Upper lobe of right lung (tissue), 1 donor: Measurements from ENCODE around the gene MRPS31. TPM values are rescaled to one million over a fixed set of nuclear protein-coding genes. Genes with fewer than 3 reads are reported as not detected.

ENCODE experiments used
- ATAC-seq: fragments of 200-7000 bp; cut with Tn5 transposase; one replicate; pipeline ENCODE4 v1.9.1; 2020; ENCODE audit warnings: mild to moderate bottlenecking, moderate library complexity
- DNase-seq: peaks from one replicate; pipeline ENCODE4 v3.0.0-alpha.2; 2020
- H3K27ac ChIP-seq: fragments of 200-600 bp; one replicate; pipeline ENCODE4 v1.8.0; 2022
- H3K27me3 ChIP-seq: fragments of 200-600 bp; one replicate; pipeline ENCODE4 v1.8.0; 2022; ENCODE audit warnings: mild to moderate bottlenecking
- H3K36me3 ChIP-seq: fragments of 200-600 bp; one replicate; pipeline ENCODE4 v1.8.0; 2022
- H3K4me1 ChIP-seq: fragments of 200-600 bp; one replicate; pipeline ENCODE4 v1.8.0; 2022
- H3K4me3 ChIP-seq: fragments of 200-600 bp; one replicate; pipeline ENCODE4 v1.8.0; 2022; ENCODE audit warnings: mild to moderate bottlenecking
- H3K9me3 ChIP-seq: fragments of 200-600 bp; one replicate; pipeline ENCODE4 v1.8.0; 2022
- intact Hi-C: fragments of 100-400 bp; cut with DNase I; formaldehyde crosslinking; loops from one replicate; pipeline ENCODE4 v1.11.0; 2022
- total RNA-seq: library from RNA; stranded (reverse); fragmentation: NEBNext Ultra II Directional; extraction: Animal tissue kit (Norgen Biotek cat#: 25700); gene quantifications from one replicate; pipeline ENCODE4 v1.2.1, GENCODE V29; 2021
- TF ChIP-seq, protein P1 (sequence below): fragments of 200-600 bp; IDR thresholded peaks from one replicate; pipeline ENCODE4 v1.8.0; 2022; ENCODE audit warnings: antibody characterized with exemption
- donor health status: DM: no; HTN: yes; CAD: no; lungs with severe emphysema.

The MRPS31 gene
- total RNA-seq, 1 donor from 2014 or later, result 18.4 TPM

DNA sequence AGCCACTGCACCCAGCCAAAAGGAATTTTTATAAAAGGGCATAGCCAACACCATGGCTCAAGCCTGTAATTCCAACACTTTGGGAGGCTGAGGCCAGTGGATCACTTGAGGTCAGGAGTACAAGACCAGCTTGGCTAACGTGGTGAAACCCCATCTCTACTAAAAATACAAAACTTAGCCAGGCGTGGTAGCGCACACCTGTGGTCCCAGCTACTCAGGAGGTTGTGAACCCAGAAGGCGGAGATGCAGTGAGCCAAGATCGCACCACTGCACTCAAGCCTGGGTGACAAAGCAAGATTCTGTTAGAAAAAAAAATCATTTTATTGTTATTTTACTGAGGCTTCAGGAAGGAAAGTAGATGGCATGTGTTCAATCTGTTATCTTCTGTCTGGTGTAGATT lies 73.3 kb downstream of the MRPS31 start:
- Histone ChIP-seq H3K27ac (no peak overlapping the region), H3K27me3 (no peaks in the 10 kb centered on the region), H3K36me3 (no peaks in the 10 kb centered on the region), H3K4me1 (no peaks in the 10 kb centered on the region), H3K9me3 (no peaks in the 10 kb centered on the region), H3K4me3 (no peak overlapping the region)
- no peak for DNase-seq
- TF ChIP-seq, protein P1, sequence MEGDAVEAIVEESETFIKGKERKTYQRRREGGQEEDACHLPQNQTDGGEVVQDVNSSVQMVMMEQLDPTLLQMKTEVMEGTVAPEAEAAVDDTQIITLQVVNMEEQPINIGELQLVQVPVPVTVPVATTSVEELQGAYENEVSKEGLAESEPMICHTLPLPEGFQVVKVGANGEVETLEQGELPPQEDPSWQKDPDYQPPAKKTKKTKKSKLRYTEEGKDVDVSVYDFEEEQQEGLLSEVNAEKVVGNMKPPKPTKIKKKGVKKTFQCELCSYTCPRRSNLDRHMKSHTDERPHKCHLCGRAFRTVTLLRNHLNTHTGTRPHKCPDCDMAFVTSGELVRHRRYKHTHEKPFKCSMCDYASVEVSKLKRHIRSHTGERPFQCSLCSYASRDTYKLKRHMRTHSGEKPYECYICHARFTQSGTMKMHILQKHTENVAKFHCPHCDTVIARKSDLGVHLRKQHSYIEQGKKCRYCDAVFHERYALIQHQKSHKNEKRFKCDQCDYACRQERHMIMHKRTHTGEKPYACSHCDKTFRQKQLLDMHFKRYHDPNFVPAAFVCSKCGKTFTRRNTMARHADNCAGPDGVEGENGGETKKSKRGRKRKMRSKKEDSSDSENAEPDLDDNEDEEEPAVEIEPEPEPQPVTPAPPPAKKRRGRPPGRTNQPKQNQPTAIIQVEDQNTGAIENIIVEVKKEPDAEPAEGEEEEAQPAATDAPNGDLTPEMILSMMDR, result no peak
- intact Hi-C loops, result no loop called here
- no peak for ATAC-seq

DNA sequence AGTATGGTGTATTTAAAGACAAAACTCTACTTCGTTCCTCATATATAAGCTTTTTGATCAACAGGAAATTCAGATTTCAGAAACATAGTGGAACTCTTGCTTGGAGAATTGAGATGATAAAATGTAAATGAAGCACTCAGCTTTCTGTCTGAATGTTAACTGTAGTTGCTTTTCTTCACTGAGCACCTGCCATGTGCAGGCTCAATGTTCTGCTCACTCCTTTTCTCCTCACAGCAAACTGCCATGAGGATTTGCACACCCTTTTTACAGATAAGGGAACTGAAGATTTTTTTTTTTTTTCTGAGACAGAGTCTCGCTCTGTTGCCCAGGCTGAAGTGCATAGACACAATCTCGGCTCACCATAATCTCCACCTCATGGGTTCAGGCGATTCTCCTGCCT lies 76.6 kb downstream of the MRPS31 start:
- intact Hi-C loops, result no loop called here
- no peaks in the 10 kb centered on the region for H3K27me3 ChIP-seq
- H3K4me1 ChIP-seq, result no peaks in the 10 kb centered on the region
- TF ChIP-seq, protein P1, result no peak
- DNase-seq (no peak), ATAC-seq (no peak)
- no peaks in the 10 kb centered on the region for H3K9me3 ChIP-seq
- no peaks in the 10 kb centered on the region for H3K36me3 ChIP-seq
- no peak overlapping the region for H3K4me3 ChIP-seq
- no peak overlapping the region for H3K27ac ChIP-seq

- H3K27me3 ChIP-seq, result no peaks in the 10 kb centered on the region
- DNase-seq (no peak), ATAC-seq (no peak)
- no peaks in the 10 kb centered on the region for H3K36me3 ChIP-seq
- H3K4me3 ChIP-seq, result no peak overlapping the region
- H3K9me3 ChIP-seq, result no peaks in the 10 kb centered on the region
- H3K4me1 ChIP-seq, result no peaks in the 10 kb centered on the region
- intact Hi-C loops, result no loop called here
- TF ChIP-seq, protein P1, result no peak
- no peak overlapping the region for H3K27ac ChIP-seq
Observed at GRCh38 chr13:40692946-40693345, 78.0 kb downstream of the MRPS31 start.

- Histone ChIP-seq H3K9me3 (no peaks in the 10 kb centered on the region), H3K36me3 (no peaks in the 10 kb centered on the region), H3K27ac (no peak overlapping the region), H3K4me1 (no peaks in the 10 kb centered on the region), H3K27me3 (no peaks in the 10 kb centered on the region), H3K4me3 (no peak overlapping the region)
- TF ChIP-seq, protein P1, result no peak
- ATAC-seq (no peak), DNase-seq (no peak)
- intact Hi-C loops, result loop anchor here (10.0 kb wide), 1 partner anchor 994 kb away; no protein-coding TSS in a partner anchor
Observed at GRCh38 chr13:40688781-40689180, 82.2 kb downstream of the MRPS31 start.

DNA sequence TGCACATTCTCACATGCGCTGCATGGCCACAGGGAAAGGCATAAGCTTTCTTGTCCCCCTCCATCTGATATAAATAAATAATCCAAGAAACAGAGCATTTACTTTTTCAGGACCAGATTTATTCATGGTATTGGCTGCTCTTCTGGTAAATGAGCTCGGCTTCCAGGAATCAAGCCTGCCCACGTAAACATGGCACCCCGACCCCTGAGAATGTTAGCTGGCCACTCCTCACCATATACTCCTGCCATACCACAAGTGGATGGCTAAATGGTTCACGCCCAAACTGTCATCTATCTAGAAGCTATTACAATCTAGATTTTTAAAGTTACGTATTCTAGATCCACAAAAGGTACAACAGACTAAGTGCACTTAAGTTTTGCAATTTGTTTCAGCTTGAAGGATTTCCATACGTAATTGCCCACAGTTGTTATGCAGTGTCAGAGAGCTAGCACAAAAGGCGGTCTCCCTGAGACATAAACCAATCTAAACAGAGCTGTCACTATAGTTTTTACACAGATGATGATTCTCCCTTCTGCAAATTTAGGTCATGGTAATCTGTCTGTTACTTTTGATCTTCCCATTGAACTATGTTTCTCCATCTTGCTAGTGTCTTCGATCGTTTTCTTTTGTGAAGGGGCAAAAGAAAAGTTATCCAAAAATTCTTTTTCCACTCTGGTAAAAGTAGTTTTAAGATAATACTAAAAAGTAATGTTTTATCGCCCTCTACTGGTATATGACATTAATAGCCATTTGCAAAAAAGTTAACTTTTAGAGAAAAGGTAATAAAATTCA lies 88.3 kb downstream of the MRPS31 start:
- ATAC-seq (peak; percentile 24), DNase-seq (no peak)
- Histone ChIP-seq H3K4me3 (no peak overlapping the region), H3K9me3 (no peaks in the 10 kb centered on the region), H3K4me1 (no peaks in the 10 kb centered on the region), H3K36me3 (no peaks in the 10 kb centered on the region), H3K27me3 (no peaks in the 10 kb centered on the region), H3K27ac (no peak overlapping the region)
- TF ChIP-seq, protein P1, result peak; percentile 73
- intact Hi-C loops, result loop anchor here (5.0 to 10.0 kb wide), 2 partner anchors 610 to 988 kb away; no protein-coding TSS in a partner anchor
